Choroid plexus epithelial cell (primary cell): Measurements from ENCODE around the gene C21orf58.

Source experiments
- DNase-seq: peaks from one replicate; pipeline ENCODE4 v3.0.0-alpha.2; 2010; ENCODE audit warnings: low read depth
- H3K4me3 ChIP-seq: 2 replicates; pipeline ENCODE4 v1.5.1; 2011; ENCODE audit warnings: low read depth, mild to moderate bottlenecking, control low read depth, low read length, moderate library complexity
- CTCF ChIP-seq: conservative IDR thresholded peaks from 2 replicates; pipeline ENCODE4 v1.5.1; 2011; ENCODE audit warnings: low read depth, mild to moderate bottlenecking, control low read depth, inconsistent platforms, low read length, moderate library complexity

C21orf58 gene

GRCh38 chr21:46354046-46354445 lies 30.4 kb upstream of the C21orf58 start:
- no peak for DNase-seq
- H3K4me3 ChIP-seq, result no peak overlapping the region
- TF ChIP-seq CTCF, result no peak

DNA sequence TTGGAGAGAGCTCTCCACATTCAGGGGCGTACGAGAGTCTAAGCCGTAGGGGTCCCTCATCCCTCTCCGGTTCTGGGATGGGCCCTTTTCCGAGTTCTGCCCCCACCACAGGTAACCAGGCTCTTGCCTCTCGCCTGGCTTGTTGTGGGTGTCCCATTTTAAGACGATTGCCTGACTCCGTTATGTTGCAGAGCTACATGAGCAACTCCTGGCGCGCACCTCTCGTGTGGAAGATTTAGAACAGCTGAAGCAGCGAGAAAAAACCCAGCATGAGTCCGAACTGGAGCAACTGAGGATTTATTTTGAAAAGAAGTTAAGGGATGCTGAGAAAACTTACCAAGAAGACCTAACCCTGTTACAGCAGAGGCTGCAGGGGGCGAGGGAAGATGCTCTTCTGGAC lies 29.2 kb upstream of the C21orf58 start:
- TF ChIP-seq CTCF, result no peak
- no peak for DNase-seq
- no peak overlapping the region for H3K4me3 ChIP-seq

DNA sequence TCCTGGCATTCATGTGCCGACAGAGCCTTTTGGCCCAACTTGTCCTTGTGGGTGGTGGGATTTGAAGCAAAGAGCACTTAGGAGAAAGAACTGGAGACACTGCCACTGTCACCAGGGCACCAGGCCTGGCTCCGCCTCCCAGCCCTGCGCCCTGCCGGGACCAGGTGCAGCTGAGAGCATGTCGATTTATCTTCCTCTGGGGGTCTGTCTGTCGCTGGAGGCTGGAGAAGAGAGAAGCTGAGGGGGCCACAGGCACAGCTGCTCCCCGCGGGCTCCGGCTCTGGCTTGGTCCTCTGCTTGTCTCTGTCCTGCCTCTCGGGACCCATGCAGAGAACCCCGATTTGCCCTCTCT lies 28.5 kb upstream of the C21orf58 start:
- TF ChIP-seq CTCF, result no peak
- no peak for DNase-seq
- H3K4me3 ChIP-seq, result no peak overlapping the region

DNA sequence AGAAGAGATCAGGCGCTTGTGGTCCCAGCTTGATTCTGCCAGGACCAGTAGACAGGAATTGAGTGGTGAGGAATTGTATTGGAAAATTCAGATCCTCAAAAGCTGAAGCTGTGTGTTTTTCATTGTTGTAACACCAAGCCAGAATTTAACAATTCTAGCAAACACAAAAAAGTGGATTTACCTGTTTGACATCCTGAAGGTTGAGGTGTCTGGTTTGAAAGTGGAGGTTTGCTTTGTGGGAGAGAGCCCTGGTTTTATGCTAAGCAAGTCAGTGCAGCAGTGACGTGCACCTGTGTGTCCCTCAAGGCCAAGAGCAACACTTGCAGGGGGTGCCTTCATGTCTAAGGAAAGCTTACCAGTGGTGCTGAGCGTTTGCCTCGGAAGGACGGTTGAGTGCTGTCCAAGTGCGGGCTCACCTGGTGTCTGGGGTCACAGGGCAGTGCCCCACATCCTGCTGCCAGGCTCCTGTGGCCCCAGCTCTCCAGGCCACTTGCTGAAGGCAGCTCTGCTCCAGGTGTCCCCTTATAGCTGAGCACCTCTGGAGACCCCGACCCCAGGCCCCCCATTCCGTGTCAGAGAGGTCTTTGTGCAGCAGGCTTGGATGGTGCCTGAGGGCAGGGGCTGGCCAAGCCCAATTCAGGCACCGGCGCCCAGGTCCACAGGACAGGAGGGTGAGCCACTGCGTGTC lies 27.9 kb upstream of the C21orf58 start:
- no peak for DNase-seq
- TF ChIP-seq CTCF, result no peak
- H3K4me3 ChIP-seq, result no peak overlapping the region

- DNase-seq, result no peak
- TF ChIP-seq CTCF, result no peak
- H3K4me3 ChIP-seq, result no peak overlapping the region
Observed at GRCh38 chr21:46350981-46351380, 27.3 kb upstream of the C21orf58 start.

DNA sequence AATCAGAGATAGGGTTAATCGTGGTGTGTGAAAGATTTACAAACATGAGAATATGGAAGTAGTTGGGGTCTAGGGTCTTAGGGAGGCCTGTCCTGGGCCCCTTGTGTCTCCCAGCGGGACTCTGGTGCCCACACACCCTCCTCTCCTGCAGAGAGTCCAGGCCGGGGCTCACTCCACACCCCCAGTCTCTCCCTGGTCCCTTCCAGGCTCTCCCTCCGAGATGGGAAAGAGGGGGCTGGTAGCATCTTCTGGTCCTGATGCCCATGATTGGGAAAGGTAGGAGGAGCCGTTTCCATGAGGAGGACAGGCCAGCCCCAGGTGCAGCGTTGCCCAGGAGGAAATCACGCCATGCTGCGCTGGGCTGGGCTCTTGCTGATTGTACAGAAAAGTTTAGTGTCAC lies 26.9 kb upstream of the C21orf58 start:
- TF ChIP-seq CTCF, result no peak
- H3K4me3 ChIP-seq, result no peak overlapping the region
- no peak for DNase-seq

- H3K4me3 ChIP-seq, result no peak overlapping the region
- no peak for DNase-seq
- TF ChIP-seq CTCF, result no peak
Observed at GRCh38 chr21:46349134-46349760, 25.6 kb upstream of the C21orf58 start.
